WERI-Rb-1 (cell line): ENCODE measurements around the gene WNK2.

Experiments
- DNase-seq: peaks from one replicate; pipeline ENCODE4 v3.0.0-alpha.2; 2020
- H3K27ac ChIP-seq: fragments of 250-450 bp; sonication (Bioruptor Pico); 2 replicates; pipeline ENCODE4 v1.5.1; 2020; ENCODE audit warnings: mild to moderate bottlenecking, moderate library complexity
- H3K27me3 ChIP-seq: fragments of 250-450 bp; sonication (Bioruptor Pico); 2 replicates; pipeline ENCODE4 v1.5.1; 2021; ENCODE audit warnings: mild to moderate bottlenecking, low read depth, moderate library complexity; ENCODE audit not compliant: insufficient read depth, severe bottlenecking
- H3K36me3 ChIP-seq: fragments of 250-450 bp; sonication (Bioruptor Pico); 2 replicates; pipeline ENCODE4 v1.5.1; 2020; ENCODE audit warnings: mild to moderate bottlenecking, moderate library complexity
- H3K4me3 ChIP-seq: 2 replicates; pipeline ENCODE4 v1.5.1; 2011; ENCODE audit warnings: low read depth, mild to moderate bottlenecking, control low read depth, low read length
- H3K9me3 ChIP-seq: fragments of 250-450 bp; sonication (Bioruptor Pico); 2 replicates; pipeline ENCODE4 v1.5.1; 2021; ENCODE audit warnings: mild to moderate bottlenecking, moderate library complexity; ENCODE audit not compliant: severe bottlenecking
- TF ChIP-seq, protein P1 (sequence below): IDR thresholded peaks from 2 replicates; pipeline ENCODE4 v1.5.1; 2011; ENCODE audit warnings: low read depth, mild to moderate bottlenecking, control low read depth, inconsistent platforms, low read length

WNK2 gene

DNA sequence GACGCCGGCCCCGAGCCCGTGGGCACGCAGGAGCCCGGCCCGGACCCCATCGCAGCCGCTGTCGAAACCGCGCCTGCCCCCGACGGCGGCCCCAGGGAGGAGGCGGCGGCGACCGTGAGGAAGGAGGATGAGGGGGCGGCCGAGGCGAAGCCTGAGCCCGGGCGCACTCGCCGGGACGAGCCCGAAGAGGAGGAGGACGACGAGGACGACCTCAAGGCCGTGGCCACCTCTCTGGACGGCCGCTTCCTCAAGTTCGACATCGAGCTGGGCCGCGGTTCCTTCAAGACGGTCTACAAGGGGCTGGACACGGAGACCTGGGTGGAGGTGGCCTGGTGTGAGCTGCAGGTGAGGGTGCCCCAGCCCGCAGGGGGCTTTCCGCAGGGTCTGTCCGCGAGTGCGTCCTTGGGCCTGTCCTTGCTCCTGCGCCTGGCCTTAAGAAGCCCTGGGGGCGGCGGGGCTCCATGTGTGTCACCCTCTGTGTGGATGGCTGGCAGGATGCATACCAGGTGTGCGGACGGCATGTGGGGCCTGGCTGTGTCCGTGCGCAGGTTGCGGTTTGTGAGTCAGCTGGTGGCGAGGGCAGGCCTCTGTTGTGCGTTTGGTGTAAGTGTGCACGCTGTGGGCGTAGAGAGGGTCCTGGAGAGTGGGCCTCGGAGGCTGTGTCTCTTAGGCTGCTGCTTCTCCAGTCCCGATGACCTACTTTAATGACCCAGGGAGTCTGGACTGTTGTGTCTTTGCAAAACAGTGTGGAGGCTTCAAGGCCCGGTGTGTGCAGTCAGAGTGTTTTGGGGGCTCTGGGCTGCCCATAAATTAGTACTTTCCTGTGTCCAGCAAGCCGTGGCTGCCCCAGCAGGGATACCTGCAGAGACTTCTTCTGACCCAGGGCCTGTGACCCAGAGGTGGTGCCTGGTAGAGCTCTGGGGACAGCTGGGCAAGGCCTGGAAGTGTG lies 1.6 kb downstream of the WNK2 start:
- peaks cover 8% of the 10 kb centered on the region; the same call in 1 of the 2 replicates for H3K36me3 ChIP-seq
- no peaks in the 10 kb centered on the region for H3K27me3 ChIP-seq
- DNase-seq, result no peak
- H3K27ac ChIP-seq, result no peak overlapping the region
- peak overlapping the region; percentile 39 for H3K4me3 ChIP-seq
- H3K9me3 ChIP-seq, result no peaks in the 10 kb centered on the region
- TF ChIP-seq, protein P1, sequence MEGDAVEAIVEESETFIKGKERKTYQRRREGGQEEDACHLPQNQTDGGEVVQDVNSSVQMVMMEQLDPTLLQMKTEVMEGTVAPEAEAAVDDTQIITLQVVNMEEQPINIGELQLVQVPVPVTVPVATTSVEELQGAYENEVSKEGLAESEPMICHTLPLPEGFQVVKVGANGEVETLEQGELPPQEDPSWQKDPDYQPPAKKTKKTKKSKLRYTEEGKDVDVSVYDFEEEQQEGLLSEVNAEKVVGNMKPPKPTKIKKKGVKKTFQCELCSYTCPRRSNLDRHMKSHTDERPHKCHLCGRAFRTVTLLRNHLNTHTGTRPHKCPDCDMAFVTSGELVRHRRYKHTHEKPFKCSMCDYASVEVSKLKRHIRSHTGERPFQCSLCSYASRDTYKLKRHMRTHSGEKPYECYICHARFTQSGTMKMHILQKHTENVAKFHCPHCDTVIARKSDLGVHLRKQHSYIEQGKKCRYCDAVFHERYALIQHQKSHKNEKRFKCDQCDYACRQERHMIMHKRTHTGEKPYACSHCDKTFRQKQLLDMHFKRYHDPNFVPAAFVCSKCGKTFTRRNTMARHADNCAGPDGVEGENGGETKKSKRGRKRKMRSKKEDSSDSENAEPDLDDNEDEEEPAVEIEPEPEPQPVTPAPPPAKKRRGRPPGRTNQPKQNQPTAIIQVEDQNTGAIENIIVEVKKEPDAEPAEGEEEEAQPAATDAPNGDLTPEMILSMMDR, result no peak

DNA sequence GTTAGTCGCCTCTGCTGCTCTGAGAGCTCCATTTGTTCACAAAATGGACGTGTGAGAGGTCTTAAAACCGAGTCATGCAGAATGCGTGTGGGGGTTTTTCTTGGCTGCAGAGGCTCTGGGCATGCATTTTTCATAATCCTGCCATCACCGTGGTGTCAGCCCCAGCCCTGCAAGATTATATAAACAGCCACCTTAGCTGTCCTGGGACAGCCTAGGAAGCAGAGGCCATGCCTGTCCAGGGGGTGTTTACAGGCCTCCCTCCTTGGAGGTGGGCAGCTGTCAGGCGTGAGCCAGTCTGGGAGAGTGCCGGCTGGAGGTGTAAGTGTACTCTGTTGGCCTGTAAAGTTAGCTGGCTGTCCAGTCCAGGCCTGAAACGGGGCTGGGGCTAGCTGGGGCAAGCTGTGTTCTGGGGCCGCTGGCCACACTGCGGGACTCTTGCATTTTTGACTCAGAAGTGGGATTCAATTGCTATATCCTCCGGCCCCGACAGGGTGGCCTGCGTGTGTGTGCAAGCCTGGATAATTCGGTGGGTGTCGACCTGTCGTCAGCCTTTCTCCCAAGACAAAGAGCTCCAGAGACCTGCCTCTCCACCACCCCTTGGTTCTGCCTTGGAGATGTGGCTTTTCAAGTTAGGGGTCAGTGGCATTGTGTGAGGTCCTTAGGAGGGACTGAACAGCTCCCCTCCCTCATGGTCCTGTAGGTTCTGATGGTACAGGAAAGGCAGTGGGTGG lies 2.4 kb downstream of the WNK2 start:
- Histone ChIP-seq H3K27me3 (no peaks in the 10 kb centered on the region), H3K4me3 (peak overlapping the region; percentile 39), H3K36me3 (peaks cover 8% of the 10 kb centered on the region; the same call in 1 of the 2 replicates), H3K27ac (no peak overlapping the region), H3K9me3 (no peaks in the 10 kb centered on the region)
- no peak for DNase-seq
- TF ChIP-seq, protein P1, result no peak

DNA sequence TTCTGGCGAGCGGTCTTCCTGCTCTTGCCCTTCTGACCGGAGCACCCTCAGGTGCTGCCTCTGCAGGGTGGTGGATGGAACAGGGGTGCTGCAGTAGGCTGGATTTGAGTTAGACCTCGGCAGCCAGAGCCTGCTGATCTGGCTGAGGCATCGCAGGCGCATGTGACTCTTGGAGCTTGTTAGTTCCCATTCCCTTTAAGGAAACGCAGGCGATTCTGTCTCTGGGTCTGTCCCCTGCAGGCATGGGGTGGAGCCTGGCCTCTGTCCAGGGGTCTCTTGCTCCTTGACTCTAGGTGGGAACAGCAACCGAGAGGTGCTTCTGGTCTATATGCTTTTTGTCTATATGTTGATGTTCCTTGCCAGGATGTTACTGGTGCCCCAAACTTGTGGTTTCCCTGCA lies 3.1 kb downstream of the WNK2 start:
- Histone ChIP-seq H3K27ac (no peak overlapping the region), H3K36me3 (peaks cover 8% of the 10 kb centered on the region; the same call in 1 of the 2 replicates), H3K4me3 (no peak overlapping the region), H3K27me3 (no peaks in the 10 kb centered on the region), H3K9me3 (no peaks in the 10 kb centered on the region)
- DNase-seq, result no peak
- TF ChIP-seq, protein P1, result no peak

DNA sequence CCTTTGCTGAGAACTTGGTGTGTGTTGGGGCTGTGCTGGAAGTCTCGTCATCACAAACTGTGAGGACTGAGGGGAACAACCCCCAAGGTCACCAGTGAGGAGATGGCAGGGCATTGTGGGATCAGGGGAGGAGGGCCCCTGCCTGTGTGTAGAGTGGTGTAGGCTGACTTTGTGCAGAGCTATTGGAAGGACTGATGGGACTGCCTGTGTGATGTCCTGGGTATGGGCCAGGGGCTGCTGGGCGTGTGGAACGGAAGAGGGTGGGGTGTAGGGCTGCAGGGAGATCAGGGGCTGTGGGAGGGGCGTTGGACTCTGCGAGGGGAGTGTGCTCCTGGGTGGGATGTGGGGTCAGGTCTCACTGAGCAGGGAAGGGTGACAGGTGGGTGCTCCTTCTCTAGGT lies 3.6 kb downstream of the WNK2 start:
- TF ChIP-seq, protein P1, result no peak
- DNase-seq, result no peak
- H3K27ac ChIP-seq, result no peak overlapping the region
- no peak overlapping the region for H3K4me3 ChIP-seq
- peaks cover 8% of the 10 kb centered on the region; the same call in 1 of the 2 replicates for H3K36me3 ChIP-seq
- no peaks in the 10 kb centered on the region for H3K9me3 ChIP-seq
- no peaks in the 10 kb centered on the region for H3K27me3 ChIP-seq

DNA sequence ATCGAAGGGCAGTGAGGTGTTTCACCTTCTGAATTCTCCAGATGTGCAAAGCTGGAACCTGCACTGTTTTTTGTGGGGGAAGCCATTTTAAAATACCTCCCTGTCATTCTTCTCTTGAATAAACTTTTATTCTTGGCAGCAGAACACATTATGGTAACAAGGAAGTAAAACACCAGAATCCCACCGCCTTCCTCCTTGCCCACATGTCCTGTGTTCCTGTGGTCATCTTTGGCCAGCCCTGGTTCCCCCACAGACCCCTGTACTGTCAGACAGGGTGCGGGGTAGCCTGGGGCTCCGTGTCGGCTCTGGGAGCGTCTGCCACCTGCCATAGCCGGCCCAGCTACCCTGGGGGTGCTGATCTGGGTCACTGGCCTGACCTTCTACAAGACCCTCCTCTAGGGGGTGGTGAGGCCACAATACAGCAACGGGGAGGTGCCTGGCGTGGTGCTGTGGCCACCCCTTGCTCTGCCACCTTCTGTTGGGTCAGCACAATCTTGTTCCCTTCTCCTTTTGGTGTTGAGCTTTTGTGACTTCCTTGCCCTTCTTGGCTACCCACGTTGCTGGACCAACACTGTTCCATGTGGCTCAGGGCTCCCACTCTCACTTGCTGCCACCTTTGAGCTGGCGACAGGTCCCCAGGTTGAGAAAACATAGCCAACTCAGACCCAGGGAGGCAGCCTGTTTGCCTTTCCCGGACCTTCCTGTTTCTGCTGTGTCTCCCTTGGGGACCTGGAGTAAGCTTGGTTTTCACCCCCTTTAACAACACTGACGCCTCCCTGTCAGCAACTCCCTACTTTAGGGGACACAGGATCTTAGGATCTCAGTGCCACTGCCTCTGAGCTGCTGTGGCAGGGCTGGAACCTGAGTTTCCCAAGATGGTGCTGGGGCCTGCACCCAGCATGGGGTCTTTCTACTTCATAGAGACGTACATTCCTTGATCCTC lies 4.8 kb downstream of the WNK2 start:
- Histone ChIP-seq H3K9me3 (no peaks in the 10 kb centered on the region), H3K27me3 (no peaks in the 10 kb centered on the region), H3K4me3 (no peak overlapping the region), H3K27ac (no peak overlapping the region), H3K36me3 (peaks cover 8% of the 10 kb centered on the region; the same call in 1 of the 2 replicates)
- no peak for DNase-seq
- TF ChIP-seq, protein P1, result no peak
